GM18858 (cell line): ENCODE results near the gene NDRG4.

Experiments
- ATAC-seq: cut with Tn5 transposase; IDR thresholded peaks from one replicate; pipeline ENCODE4 v1.9.1; 2021; ENCODE audit not compliant: unreplicated experiment

The NDRG4 gene

GRCh38 chr16:58493756-58494431, 6.0 kb upstream of the NDRG4 start:
- no peak for ATAC-seq

GRCh38 chr16:58494981-58495520, 4.9 kb upstream of the NDRG4 start:
- peak; percentile 77 for ATAC-seq

GRCh38 chr16:58495521-58496331, 4.2 kb upstream of the NDRG4 start:
- no peak for ATAC-seq

- ATAC-seq: no peak
Measured at GRCh38 chr16:58497468-58497867, 2.5 kb upstream of the NDRG4 start.

DNA sequence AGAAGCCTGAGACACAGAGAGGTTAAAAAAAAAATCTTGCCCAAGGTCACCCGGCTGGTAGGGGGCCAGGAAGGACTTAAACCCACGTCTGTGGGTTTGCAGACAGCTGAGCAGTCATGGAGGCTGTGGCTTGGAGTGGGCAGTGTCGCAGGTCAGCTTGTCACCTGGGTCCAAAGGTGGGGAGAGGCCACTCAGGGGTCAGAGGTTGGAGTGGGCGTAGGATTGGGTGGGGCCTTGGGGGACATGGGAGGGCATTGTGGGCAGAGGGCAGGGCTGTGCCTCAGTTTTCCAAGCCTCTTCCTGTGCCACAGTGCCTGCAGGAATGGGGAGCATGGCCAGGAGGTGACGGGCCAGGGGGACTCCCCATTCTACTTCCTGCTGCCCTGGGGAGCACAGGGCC, 2.0 kb upstream of the NDRG4 start:
- ATAC-seq: no peak

- no peak for ATAC-seq
Measured at GRCh38 chr16:58498341-58499091, 1.4 kb upstream of the NDRG4 start.

- no peak for ATAC-seq
Measured at GRCh38 chr16:58499092-58499511, 841 bp upstream of the NDRG4 start.

- no peak for ATAC-seq
Measured at GRCh38 chr16:58500430-58501241, 693 bp downstream of the NDRG4 start.

- ATAC-seq: no peak
Measured at GRCh38 chr16:58501242-58502131, 1.5 kb downstream of the NDRG4 start.

DNA sequence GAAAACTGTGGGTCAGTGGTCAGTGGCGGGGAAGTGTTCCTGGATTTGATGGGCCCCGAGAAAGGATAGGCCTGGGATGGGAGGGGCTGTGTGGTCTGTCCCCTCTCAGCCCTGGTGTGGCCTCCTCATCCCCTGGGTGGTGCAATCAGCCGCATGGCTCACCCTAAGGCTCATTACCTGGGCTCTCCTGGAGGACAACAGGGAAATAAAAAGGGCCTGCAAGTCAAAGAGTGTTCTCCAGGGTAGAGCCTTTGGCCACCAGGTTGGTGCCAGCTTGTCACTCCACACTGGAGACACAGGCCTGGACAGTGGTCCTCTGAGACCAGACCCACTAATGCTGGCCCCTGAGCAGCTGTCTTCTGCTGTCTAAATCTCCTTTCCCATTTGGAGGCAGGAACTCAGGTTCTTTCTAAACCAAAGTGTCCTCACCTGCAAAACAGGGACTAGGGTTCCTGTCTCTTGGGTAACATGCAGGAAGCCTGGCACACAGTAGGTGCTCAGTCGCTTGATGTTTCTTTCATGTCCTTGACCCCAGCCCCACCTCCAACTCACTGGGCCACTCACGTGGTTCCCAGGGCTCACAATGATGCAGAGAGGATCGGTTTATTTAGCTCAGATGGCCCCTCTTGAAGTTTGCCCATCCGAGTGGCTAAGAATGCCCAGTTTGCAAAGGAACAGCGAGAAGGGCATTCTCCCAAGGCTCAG, 2.4 kb downstream of the NDRG4 start:
- ATAC-seq: no peak

DNA sequence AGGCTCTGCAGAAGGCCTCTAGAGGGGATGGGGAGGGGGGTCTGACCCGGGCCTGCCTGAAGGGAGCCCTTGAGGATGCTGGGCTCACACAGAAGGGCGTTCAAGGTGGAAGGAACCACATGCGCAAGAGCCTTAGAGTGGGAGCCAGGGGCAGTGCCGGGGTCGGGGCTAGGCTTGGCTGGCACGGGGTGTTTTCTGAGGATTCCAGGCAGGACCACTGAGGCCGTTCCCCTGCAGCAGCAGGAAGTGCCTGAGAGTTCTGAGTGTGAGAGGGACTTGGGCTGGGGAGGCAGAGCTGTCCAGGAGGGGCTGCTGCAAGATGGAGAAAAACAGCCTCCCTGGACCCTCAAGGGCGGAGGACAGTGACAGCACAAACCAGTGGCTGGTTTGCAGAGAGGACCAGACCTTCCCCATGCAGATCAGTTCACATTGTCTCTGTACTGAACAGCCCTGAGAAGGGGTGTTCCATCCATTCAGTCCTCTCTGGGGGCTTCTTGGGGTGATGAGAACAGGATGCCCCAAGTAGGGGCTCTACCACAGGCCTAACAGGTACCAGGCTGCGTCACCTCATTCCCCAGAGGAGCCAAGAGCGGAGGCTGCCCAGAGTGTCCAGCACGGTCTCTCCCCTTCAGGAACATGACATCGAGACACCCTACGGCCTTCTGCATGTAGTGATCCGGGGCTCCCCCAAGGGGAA, 3.4 kb downstream of the NDRG4 start:
- ATAC-seq: no peak

DNA sequence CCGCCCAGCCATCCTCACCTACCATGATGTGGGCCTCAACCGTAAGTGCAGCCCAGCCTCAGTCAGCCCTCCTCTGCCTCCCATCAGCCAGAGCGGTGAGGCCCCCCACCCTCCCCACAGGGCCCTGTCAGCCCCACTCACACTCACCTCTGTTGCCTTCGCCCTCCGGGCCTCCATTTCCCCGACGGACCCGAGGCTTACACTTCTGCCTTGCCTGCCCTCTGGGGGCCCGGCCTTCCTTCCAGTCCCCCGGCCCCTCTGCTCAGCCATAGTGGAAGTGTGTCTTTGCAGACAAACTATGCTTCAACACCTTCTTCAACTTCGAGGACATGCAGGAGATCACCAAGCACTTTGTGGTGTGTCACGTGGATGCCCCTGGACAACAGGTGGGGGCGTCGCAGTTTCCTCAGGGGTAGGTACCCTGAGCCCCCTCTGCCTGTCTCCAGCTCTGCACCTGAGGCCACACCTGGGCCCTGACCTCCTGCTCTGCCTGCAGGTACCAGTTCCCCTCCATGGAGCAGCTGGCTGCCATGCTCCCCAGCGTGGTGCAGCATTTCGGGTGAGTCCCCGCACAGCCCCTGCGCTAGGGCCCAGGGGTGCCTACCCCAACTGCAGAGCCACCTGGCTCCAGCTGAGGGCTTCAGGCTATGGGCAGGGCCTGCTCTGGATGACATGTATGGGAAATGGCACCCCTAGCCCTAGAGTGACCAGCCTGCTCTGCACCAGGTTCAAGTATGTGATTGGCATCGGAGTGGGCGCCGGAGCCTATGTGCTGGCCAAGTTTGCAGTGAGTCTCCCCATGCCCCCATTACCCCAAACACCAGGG, 4.1 kb downstream of the NDRG4 start:
- ATAC-seq: no peak

DNA sequence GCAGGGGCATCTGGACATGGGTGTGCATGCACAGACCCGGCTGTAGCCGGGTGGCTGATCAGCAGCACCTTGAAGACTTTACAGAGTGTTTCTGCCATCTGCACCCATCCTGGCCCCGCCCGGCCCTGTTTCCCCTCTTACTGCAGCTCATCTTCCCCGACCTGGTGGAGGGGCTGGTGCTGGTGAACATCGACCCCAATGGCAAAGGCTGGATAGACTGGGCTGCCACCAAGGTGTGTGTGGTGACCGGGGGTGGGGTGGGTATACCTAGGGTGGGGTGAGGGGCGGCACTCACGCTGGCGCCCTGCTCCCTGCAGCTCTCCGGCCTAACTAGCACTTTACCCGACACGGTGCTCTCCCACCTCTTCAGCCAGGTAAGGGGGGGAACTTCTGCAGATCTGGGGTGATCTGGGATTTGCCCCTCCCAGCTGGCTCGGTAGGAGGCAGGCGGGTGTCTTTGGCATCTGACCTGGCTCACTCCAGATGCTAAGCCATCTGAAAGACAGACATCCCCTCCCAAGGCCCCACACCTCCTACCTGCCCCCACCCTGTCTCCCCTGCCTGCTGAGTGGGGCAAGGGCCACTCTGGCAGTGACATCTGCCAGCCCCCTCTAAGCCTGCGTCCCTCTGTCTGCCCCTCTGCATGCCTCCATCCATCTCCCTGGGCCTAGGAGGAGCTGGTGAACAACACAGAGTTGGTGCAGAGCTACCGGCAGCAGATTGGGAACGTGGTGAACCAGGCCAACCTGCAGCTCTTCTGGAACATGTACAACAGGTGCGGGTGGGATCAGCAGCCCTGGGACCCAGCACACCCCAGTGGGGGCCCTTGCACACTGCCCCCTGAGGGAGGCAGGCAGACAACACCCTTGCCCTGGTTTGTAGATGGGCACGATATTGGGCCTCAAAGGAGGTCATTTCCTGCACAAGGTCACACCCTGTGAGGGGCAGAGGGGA, 6.6 kb downstream of the NDRG4 start:
- no peak for ATAC-seq

DNA sequence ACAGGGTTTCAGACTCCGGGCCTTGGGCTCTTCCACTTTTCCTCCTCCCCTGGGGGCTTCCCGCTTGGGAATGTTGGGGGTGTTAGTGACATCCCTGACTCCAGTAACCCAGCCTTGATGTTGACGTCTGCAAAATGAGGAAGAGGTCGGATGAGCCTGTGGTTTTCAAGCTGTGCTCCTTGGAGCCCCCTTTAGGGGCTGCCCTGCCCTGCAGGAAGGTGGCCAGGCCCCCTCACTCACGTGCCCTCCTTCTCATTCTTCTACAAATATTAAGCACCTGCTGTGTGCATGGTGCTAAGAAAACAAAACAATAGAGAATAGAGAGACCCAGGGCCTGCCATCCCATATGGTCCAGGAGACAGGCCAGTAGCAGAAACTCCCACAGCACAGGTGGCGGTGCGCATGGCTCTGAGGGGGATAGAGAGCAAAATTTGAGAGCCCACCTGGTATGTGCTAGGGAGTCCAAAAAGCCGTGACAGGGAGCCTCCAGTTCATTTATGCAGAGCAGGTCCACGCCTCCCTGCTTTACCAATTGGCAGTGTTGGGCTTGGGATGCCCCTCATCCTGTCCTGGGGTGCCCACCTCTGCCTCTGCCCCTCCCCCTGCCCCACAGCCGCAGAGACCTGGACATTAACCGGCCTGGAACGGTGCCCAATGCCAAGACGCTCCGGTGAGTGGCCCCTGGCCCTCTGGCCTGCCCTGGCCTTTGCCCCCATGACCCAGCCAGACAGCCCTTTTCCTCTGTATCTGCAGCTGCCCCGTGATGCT, 7.4 kb downstream of the NDRG4 start:
- no peak for ATAC-seq

DNA sequence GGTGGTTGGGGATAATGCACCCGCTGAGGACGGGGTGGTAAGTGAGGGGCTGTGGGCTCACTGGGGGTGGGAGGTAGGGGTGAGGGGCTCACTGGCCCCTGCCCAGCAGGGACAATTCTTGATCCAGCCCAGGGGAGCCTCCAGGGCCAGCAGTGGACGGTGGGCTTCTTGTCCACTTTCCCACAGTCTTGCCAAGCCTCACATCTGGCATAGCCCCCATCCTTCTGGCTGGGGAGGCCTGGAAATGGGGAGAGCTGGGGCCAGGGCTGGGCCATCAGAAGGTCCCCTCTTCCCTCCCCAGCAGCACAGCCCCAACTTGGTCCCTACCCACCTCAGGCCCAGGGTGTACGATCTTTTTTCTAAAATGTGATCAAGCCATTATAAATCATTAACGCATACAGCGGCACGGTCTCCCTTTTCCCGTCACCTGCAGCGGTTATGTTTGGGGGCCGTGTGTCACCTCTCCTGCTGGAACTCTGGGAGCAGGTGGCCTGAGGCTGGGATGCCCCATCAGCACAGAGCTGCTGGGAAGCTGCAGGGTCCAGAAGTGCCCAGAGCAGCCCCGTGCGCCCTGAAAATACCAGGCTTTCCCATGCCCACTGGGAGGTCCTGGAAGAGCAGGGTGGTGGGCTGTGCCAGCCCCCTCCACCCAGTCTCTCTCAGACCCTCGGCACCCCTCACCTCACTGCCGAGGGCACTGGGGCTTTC, 8.2 kb downstream of the NDRG4 start:
- ATAC-seq: no peak
